Erythroblast (primary cell): Measurements from ENCODE around the gene ATR.

Experiments used
- GATA1 ChIP-seq: IDR thresholded peaks from 2 replicates; pipeline ENCODE4 v1.6.1; 2011; ENCODE audit warnings: low read depth, mild to moderate bottlenecking, control low read depth, low read length, moderate library complexity
- POLR2A ChIP-seq: IDR thresholded peaks from 2 replicates; pipeline ENCODE4 v1.6.1; 2011; ENCODE audit warnings: mild to moderate bottlenecking, low read length

DNA sequence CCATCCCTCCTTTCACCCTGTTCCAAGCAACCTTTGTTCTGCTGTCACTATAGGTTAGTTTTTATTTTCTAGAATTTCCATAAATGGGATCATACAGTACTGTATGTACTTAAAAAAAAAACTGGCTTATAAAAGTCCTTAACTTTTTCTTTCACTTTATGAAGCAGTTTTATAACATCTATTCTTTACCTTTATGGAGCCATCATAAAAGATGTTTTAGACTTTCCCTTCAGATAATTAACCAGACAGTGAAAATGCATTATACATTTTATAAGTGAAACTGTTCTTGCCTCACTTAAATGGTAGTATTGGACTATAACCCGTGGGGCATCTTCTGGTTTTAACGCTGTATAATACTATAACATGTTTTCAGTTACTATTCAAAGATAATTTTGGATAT is 43.9 kb upstream of the ATR start:
- no peak for TF ChIP-seq POLR2A
- TF ChIP-seq GATA1: no peak
